Ishikawa (cell line): ENCODE data around the gene EVI5.

Experiments
- CREB1 ChIP-seq: IDR thresholded peaks from 2 replicates; pipeline ENCODE4 v1.6.1; 2012; ENCODE audit warnings: low read depth
- EGR1 ChIP-seq: IDR thresholded peaks from 2 replicates; pipeline ENCODE4 v1.6.1; 2012
- EP300 ChIP-seq: IDR thresholded peaks from 2 replicates; pipeline ENCODE4 v1.6.1; 2012; ENCODE audit warnings: borderline replicate concordance
- MAX ChIP-seq: IDR thresholded peaks from 2 replicates; pipeline ENCODE4 v1.6.1; 2012
- REST ChIP-seq: IDR thresholded peaks from 2 replicates; pipeline ENCODE4 v1.6.1; 2012; ENCODE audit warnings: low read depth, mild to moderate bottlenecking
- TEAD4 ChIP-seq: IDR thresholded peaks from 2 replicates; pipeline ENCODE4 v1.6.1; 2012
- YY1 ChIP-seq: IDR thresholded peaks from 2 replicates; pipeline ENCODE4 v1.6.1; 2012; ENCODE audit warnings: low read depth

- TF ChIP-seq EGR1 (no peak), TEAD4 (no peak), YY1 (no peak), CREB1 (no peak), MAX (no peak), REST (no peak), EP300 (no peak)
Measured at GRCh38 chr1:92481971-92482664, 302.8 kb downstream of the EVI5 start.
